NCI-H128 (cell line): ENCODE results near the gene BIVM.

Experiments used
- DNase-seq: peaks from one replicate; lab custom pipeline; 2025; ENCODE audit not compliant: unreplicated experiment; lab: John Stamatoyannopoulos, UW

Gene BIVM

DNA sequence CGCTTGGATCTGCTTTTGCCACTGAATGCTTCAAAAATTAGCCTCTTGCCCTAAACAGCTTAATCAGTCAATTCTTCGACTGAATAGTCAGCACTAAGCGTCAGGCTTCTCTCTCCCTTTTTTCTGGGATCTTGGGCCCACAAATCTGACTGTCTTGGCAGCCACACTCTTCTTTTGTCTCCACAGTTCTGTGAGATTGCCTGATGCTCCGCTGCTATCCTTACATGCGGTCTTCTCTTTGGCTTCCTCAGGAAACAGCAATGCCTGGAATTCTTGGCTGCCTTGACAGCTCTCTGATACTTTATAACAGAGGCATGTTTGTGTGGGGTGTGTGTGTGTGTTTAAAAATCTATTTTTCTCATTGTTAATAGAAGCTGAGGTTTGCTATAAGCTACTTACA lies 79.6 kb downstream of the BIVM start:
- DNase-seq = no peak

DNA sequence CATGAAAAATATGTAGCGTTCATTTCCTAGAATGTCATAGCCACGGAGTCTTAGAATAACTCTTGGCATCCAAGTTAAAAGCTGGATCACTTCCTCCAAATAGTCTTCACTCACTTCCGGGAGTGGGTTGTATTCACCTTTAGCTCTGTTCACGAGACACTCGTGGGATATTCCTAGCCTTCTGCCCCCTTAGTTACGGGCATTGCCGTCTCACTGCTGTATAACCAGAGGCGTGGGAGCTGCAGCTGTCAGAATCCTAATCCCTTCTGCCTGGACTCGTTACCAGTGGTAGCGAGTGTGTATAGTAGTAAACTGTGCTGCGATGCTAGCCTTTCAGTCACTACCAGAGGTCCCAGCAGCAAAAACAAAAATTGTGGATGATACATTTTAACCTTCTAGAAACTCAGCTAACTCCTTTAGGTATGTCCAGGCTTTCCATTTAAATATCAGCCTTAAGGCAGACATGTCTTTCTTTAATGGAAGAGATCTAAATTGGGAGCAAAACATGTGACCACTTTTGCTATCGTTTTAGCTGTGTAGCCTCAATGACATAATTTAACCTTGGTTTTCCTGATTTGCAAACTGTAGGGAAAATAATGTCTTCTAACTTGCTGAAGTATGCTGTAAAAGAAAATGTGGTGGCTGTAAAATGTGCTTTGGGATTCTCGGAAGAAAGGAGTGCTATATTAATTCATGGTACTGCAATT lies 81.0 kb downstream of the BIVM start:
- no peak for DNase-seq

DNA sequence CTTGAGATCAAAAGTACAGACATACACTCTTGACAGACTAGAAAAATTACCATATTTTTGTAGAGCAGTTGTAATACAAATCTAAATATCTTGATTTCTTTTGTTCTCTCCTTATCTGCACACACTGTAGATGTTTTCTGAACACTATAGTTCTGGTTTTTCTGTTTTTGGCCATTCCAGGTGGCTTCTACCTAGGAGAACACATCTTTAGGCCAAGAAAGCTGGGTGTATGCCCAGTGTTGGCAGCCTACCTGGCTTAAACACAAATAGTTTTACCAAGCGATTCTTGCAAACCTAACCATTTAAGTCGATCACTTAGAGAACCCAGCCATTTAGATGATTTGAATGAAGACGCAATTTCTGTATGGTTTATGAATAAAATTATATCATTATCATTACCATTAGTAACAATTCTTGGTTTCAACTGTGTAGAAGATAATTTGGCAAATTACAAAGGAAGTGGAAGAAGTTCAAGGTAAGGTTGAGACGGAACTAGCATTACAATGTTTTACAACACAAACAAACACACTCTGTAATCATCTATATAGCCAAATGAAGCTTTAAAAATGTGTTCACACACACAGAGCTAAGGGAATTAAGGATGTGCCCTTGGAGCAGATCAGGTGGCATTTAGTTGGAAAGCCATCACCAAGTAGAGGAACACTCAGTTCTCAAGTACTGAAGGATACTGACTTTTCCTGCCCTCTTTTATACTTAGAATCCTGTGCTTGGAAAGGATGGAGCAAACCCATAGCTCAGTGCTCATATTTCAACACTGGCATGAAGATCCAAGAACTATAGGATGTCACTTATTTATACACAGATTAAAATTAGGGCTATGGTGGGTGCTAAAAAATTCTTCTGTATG lies 83.1 kb downstream of the BIVM start:
- DNase-seq = no peak
